GM10248 (cell line): Measurements from ENCODE around the gene MAPKAP1.

Source experiments
- CTCF ChIA-PET: fragments of 300-600 bp; sonication (Branson Sonifier 250); formaldehyde crosslinking; extraction: SDS; loops from one replicate; lab custom pipeline; 2021; ENCODE audit warnings: antibody characterized with exemption; lab: Yijun Ruan, JAX
- POLR2A ChIA-PET: fragments of 350-650 bp; sonication (Branson Sonifier 250); formaldehyde crosslinking; extraction: SDS; loops from one replicate; lab custom pipeline; 2020; ENCODE audit warnings: antibody characterized with exemption; lab: Yijun Ruan, JAX
- DNase-seq: peaks from one replicate; pipeline ENCODE4 v3.0.0; 2012; ENCODE audit errors: extremely low spot score
- CTCF ChIP-seq: IDR thresholded peaks from 2 replicates; pipeline ENCODE4 v1.5.1; 2012; ENCODE audit warnings: mild to moderate bottlenecking, low read depth; ENCODE audit errors: extremely low read depth, missing control alignments, control extremely low read depth

The MAPKAP1 gene

GRCh38 chr9:125613141-125613540 is 93.9 kb downstream of the MAPKAP1 start:
- ChIA-PET CTCF (interaction anchor here (2.1 kb wide), 1 partner anchor 11 kb away, joined by 6 read pairs; no protein-coding TSS in a partner anchor), POLR2A (no interaction called here)
- TF ChIP-seq CTCF, result no peak
- no peak for DNase-seq

GRCh38 chr9:125612616-125613015 is 94.4 kb downstream of the MAPKAP1 start:
- ChIA-PET POLR2A (no interaction called here), CTCF (interaction anchor here (2.1 kb wide), 1 partner anchor 10 kb away, joined by 6 read pairs; no protein-coding TSS in a partner anchor)
- no peak for TF ChIP-seq CTCF
- DNase-seq, result no peak

GRCh38 chr9:125611121-125611765 is 95.8 kb downstream of the MAPKAP1 start:
- ChIA-PET POLR2A (no interaction called here), CTCF (no interaction called here)
- no peak for DNase-seq
- TF ChIP-seq CTCF, result no peak

- ChIA-PET CTCF (interaction anchor here (1.1 to 1.8 kb wide), 2 partner anchors 9 to 51 kb away, joined by 5 to 8 read pairs; no protein-coding TSS in a partner anchor), POLR2A (no interaction called here)
- no peak for TF ChIP-seq CTCF
- no peak for DNase-seq
Measured at GRCh38 chr9:125609744-125610143, 97.3 kb downstream of the MAPKAP1 start.

GRCh38 chr9:125608489-125609224 is 98.4 kb downstream of the MAPKAP1 start:
- ChIA-PET POLR2A (no interaction called here), CTCF (interaction anchor here (1.1 to 1.8 kb wide), 2 partner anchors 10 to 50 kb away, joined by 5 to 8 read pairs; no protein-coding TSS in a partner anchor)
- no peak for DNase-seq

More at GRCh38 chr9:125608489-125609224, 98.4 kb downstream of the MAPKAP1 start:
- TF ChIP-seq CTCF, result no peak
